GM19397 (cell line): ENCODE results near the gene IL32.
"Not testable (repeated sequence)": the region's sequence is repeated elsewhere in the genome, so short reads cannot be mapped to it uniquely, and the experiment has no call there.

ENCODE experiments used
- ATAC-seq: cut with Tn5 transposase; IDR thresholded peaks from one replicate; pipeline ENCODE4 v1.9.1; 2021; ENCODE audit warnings: mild to moderate bottlenecking, moderate library complexity; ENCODE audit not compliant: unreplicated experiment

IL32 gene

DNA sequence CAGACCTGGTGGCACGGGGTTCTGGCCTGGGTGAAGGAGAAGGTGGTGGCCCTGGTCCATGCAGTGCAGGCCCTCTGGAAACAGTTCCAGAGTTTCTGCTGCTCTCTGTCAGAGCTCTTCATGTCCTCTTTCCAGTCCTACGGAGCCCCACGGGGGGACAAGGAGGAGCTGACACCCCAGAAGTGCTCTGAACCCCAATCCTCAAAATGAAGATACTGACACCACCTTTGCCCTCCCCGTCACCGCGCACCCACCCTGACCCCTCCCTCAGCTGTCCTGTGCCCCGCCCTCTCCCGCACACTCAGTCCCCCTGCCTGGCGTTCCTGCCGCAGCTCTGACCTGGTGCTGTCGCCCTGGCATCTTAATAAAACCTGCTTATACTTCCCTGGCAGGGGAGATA lies 3.7 kb downstream of the IL32 start:
- ATAC-seq: not testable (repeated sequence)

DNA sequence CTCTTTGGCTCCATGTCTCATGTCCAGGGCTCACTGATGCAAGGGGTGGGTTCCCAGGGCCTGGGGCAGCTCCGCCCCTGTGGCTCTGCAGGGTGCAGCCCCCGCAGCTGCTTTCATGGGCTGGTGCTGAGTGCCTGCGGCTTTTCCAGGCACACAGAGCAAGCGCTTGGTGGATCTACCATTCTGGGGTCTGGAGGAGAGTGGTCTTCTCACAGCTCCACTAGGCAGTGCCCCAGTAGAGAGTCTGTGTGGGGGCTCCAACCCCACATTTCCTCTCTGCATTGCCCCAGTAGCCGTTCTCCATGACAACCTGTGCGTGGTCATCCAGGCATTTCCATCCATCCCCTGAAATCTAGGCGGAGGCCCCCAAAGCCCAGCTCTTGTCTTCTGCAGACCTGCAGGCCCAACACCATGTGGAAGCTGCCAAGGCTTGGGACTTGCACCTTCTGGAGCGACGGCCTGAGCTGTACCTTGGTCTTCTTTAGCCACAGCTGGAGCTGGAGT lies 5.2 kb downstream of the IL32 start:
- no peak for ATAC-seq

DNA sequence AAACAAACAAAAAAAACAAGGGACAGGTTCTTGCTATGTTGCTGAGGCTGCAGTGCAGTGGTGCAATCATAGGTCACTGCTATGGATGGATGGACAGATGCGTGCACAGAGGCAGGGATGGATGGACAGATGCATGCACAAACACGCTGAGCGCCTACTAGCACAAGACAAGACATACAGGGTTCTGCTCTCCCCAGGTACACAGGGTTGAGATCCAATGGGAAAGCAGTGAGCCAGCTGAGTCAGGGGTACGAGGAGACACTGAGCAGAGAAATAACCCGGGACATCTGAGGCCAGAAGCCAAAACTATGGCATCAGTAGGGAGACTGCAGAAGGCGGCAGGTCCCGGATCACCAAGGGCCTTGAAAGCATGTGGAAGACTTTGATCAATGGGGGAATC lies 6.2 kb downstream of the IL32 start:
- no peak for ATAC-seq

DNA sequence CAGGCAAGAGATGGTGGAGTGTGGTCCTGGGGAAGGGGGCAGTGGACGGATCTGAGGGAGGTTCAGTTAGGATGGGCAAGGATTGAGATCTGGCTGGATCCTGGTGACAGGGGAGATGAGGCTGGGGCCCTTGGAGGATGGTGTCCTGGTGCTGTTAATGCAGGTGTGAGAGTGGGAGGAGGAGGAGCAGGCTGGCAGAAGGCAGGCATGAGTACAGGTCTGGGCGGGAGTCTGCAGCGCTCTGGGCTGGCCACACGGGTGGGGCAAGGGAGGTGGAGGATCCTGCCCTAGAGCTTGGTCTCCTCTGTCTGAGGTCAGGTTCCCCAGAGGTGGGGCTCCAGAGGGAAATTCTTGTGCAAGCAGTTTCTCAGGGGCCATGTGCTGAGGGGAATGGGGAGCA lies 6.7 kb downstream of the IL32 start:
- not testable (repeated sequence) for ATAC-seq

DNA sequence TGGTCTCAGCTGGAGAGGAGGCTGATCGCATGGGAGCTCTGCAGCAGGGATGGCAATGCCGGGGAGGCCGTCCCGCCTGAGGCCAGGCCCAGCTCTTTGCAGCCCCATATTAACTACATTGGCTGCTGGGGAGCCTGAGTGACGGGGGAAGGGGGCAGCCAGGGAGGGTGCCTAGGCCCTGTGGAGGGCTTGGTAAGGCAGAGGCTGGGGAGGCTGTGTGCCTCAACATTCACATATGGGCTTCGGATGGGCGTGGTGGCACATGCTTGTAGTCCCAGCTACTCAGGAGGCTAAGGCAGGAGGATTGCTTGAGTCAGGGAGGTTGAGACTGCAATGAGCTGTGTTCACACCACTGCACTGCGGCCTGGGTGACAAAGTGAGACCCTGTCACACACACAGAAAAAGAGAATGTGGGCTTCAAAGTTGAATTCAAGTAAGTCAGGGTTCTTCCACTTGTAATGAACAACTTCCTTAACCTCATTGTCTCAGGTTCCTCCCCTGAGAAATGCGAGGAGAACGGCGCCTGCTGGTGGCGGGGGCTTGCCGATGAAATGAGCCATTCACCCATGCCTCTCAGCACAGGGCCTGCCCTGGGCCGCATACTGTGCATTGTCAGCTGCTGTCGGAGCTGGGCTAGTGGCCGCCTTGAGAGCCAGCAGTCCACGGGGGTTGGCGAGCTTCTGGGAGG lies 7.3 kb downstream of the IL32 start:
- ATAC-seq: not testable (repeated sequence)

DNA sequence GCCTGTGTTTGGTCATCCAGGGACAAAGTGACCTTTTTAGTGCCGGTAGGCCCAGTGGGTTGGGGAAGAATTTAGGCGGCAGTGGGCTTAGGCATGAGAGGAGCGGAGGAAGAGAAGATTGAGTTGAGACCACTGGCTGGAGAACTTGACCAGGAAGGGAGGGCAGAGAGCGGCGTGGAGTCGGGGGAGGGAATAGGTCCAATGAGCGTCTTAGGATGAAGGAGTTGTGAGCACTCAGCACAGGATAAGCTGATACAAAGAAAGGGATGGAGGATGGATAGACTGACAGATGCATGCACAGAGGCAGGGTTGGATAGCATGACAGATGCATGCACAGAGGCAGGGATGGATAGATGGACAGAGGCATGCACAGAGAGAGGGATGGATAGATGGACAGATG lies 8.0 kb downstream of the IL32 start:
- no peak for ATAC-seq

DNA sequence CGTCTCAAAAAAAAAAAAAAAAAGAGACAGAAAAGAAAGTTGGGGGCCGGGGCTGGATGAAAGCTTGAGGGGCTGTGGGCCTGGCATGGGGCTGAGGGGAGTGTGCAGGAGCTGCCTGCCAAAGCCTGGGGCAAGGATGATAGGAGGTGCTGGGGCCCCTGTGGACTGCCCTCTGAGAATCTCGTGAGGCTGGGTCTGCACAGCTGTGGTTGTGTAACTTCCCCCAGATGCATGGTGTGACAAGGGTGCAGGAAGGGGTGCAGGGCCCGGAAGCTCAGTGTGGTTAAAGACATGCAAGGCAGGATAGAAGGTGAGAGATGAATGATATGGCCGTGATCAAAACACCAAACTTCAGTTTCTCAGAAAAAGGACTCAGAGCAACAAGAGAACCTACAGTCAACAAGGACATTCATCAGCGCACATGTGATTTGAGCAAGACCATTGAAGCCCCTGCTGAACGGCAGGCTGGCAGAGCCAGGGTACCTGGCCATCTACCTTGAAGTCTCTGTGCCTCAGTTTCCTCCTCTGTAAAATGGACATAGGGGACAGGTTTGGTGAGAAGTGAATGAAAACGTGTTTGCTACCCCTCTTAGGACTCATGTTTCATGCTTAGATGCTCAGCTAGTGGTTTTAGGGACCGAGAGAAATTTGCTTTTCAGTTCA lies 9.6 kb downstream of the IL32 start:
- ATAC-seq: peak; percentile 59

DNA sequence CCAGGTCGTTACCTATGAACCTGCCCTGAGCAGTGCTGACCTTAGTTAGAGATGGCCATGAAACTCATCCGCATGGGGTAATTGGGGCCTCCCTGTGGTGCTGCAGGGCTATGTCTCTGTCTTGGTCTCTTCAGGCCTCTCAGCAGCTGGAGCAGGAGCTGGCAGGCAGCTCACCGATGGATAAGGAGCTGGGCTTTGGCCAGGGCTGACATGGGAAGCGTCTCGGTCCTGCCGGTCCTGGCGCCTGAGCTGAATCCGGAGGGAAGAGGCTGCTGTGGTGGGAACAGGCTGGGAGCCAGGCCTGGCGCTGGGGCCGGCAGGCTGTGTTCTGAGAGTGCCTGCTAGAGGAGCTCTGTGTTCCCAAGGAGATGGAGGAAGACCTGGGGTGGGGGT lies 10.1 kb downstream of the IL32 start:
- ATAC-seq: no peak

DNA sequence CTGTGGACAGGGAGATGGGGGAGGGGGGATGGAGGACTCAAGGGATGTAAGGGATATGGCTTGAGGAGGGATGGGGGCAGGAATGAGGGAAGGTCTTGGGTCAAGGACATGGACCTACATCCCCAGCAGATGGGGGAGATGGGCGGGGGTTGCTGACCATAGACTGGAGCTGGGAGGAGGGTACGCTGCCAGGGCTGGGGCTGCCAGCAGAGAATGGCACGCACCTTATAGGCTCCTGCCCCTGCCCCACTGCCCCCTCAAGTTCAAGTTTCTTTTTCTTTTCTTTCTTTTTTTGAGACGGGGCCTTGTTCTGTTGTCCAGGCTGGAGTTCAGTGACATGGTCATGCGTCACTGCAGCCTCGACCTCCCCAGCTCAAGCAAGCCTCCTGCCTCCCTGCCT lies 10.5 kb downstream of the IL32 start:
- ATAC-seq: not testable (repeated sequence)

DNA sequence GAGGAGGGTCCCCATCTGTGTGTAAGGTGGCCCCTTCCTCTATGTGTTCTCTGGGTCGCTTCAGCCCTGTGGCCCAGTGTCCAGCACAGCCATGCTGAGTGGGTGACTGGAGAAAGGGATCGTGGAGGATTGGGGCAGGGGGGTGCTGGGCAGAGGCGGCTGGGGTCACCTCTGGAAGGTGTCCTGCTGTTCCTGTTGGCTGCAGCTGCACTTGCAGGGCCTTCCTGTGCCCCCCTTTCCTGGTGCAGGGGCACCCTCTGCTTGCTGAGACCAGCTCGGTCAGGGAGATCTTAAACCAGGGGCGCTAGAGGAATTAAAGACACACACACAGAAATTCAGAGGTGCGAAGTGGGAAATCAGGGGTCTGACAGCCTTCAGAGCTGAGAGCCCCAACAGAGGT lies 11.1 kb downstream of the IL32 start:
- no peak for ATAC-seq

DNA sequence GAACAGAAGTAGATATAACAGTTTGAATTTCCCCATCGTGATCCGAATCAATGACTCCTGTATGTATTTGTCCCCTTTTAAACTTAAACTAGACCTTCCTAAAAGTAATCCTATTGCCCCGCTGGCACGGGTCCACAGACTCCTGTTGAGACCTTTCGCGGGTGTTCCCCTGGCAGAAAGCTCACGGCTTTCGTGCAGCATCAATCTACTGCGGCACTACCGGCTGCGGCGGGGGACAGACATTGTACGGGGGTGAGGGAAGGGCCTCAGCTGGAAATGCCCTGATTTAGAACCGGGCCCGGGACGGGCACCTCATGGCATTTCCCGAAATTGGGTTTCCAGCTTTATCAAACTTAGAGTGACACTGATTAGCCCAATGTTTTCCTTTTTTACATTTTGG lies 14.6 kb downstream of the IL32 start:
- no peak for ATAC-seq

DNA sequence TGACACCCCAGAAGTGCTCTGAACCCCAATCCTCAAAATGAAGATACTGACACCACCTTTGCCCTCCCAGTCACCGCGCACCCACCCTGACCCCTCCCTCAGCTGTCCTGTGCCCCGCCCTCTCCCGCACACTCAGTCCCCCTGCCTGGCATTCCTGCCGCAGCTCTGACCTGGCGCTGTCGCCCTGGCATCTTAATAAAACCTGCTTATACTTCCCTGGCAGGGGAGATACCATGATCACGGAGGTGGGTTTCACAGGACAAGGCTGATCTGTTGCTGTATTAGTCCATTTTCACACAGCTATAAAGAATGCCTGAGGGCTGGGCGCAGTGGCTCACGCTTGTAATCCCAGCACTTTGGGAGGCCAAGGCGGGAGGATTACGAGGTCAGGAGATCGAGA lies 16.5 kb downstream of the IL32 start:
- not testable (repeated sequence) for ATAC-seq

DNA sequence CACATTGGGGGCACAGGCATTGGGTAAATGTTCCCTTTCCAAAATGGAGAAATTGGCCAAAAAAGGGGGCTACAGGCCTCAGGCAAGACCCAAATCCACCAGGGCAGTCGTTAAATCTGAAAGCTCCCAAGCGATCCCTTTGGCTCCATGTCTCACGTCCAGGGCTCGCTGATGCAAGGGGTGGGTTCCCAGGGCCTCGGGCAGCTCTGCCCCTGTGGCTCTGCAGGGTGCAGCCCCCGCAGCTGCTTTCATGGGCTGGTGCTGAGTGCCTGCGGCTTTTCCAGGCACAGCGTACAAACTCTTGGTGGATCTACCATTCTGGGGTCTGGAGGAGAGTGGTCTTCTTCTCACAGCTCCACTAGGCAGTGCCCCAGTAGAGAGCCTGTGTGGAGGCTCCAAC lies 18.0 kb downstream of the IL32 start:
- ATAC-seq: not testable (repeated sequence)

DNA sequence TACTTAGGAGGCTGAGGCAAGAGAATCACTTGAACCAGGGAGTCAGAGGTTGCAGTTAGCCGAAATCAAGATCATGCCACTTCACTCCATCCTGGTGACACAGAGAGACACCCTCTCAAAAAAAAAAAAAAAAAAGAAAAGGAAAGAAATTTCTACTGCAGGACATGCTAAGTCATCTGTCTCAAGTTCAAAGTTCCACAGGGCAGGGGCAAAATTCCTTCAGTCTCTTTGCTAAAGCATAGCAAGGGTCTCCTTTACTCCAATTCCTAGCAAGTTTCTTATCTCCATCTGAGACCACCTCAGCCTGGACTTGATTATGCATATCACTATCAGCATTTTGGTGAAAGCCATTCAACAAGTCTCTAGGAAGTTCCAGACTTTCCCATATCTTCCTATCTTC lies 19.1 kb downstream of the IL32 start:
- ATAC-seq: no peak

DNA sequence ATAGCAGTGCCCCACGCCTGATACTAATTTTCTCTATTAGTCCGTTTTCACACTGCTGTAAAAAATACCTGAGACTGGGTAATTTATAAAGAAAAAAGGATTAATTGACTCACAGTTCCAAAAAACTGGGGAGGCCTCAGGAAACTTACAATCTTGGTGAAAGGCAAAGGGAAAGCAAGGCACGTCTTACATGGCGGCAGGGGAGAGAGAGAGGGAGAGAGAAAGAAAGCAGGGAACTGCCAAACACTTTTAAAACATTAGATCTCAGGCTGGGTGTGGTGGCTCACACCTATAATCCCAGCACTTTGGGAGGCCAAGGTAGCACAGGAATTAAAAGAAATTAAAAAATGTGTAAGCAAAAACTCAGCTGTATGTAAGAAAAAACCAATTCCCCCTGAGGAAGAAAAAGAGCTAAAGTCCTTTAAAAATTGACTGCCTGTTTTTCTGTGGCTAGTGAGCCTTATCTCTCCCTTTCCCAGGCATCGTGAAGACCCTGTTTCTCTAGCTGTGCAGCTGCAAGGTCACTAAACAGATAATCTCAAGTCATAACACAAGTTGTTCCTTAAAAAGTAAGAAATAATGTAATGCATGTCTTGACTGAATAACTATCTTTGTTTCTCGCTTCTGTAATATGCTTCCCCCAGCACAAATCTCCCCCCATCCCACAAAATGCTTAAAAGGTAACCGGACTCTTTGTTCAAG lies 19.7 kb downstream of the IL32 start:
- no peak for ATAC-seq

DNA sequence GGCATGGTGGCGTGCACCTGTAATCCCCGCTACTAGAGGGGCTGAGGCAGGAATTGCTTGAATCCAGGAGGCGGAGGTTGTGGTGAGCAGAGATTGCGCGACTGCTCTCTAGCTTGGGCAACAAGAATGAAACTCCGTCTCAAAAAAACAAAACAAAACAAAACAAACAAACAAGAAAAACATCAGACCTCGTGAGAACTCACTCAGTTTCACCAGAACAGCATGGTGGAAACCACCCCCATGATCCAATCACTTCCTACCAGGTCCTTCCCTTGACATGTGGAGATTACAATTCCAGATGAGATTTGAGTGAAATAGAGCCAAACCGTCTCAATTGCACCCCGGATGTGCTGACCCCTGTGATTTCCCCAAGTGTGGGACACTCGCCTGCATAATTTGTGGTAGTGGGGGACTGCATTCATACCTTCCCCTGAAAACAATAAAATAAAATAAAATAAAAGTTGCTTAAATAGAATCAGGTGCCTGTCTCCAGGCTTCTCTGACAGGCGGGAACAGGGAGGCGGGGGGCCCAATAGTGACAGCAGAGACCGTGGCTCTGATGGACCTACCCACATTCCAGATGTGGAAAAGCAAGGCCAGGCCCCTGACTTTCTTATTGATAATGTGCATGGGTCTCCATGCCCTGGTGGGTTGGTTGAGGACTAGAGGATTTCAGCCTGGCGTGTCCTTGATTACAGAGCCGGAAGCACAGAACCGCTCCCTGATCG lies 20.6 kb downstream of the IL32 start:
- no peak for ATAC-seq

DNA sequence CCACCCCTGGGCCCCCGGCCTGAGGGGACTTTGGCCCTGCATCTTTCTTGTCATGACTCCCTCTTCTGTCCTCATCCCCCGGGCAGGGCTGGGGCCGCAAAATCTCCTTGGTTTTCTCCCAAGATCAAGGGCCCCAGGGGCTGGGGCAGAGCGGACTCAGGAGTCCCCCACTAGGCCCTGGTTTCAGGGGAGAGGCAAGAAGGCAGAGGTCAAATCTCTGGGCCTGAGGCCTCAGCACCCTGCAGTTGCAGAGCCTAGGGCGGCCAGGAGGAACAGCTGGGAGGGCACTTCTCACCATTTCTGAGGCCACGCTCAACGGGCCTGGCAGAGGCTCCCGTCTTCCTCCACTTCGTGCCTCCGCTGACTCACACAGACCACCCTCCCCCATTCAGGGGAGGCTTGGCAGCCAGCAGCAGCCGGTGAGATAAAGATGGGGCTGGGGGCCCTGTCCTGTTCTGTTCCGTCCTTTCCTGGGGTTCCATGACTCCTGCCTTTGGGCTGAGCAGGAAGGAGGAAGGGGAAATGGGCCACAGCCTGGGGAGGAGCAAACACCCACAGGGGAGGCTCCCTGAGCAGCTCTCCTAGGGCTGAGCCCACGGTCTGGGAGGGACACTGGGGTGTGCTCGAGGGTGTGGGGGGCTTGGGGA lies 21.3 kb downstream of the IL32 start:
- ATAC-seq: no peak

DNA sequence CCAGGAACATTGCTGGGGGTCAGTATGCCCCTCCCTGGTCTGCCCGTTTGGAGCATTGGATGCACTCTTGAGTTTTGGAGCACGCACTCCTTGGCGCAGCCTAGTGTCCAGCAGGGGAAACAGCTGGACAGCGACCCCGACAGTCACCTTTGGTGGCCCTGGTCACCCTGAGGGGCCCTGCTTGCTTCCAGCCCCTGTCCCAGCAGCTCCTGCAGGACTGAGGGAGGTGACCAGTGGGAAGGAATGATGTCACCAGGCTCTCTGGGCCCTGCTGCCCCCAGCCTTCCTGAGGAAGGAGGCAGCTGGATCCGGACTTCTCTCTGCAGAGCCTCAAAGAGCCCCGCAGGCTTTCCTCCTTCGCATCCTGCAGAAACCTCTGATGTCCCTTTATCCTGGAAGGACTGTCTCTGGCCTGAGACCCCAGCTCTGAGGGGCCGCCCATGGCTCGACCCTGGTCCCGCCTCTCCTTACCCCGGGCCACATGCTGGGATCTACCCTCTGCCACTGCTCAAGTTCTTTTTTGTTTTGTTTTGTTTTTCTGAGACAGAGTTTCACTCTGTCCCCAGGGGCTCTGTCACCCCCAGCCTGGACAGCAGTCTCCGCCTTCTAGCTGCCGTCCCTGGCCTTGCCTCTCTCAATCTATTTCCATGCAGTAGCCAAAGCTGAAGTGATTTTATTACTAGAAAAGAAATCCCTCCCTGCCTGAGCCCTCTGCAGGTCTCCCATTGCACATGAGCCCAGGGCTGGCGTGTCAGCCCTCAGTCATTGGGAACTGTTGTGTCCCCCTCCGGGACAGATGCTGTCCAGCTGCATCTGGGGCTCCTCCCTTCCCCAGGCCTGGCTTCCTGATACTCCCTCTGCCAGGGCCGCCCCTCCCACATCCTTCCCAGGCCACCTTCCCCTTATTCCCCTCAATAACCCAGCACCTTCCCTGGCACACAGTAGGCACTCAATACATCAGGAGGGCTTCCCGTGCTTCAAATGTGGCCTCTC lies 22.1 kb downstream of the IL32 start:
- no peak for ATAC-seq

DNA sequence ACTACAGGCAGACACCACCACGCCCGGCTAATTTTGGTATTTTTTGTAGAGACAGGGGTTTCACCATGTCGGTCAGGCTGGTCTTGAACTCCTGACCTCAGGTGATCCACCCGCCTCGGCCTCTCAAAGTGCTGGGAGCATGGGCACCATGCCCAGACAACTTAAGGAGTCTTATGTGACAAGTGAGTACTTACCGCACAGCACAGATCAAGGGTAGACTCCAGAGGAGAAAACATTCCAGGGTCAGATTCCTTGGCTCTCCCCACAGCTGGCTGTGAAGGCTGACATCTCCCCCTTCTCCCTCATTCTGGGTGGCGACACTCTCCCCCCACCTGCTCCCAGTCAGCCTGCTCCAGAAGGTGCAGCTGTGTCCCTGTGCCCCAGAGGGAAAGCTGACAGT lies 23.0 kb downstream of the IL32 start:
- no peak for ATAC-seq
